HepG2 (cell line): ENCODE measurements around the gene PROC. TPM values are rescaled to one million over a fixed set of nuclear protein-coding genes. Genes with fewer than 3 reads are reported as not detected.
A peak's percentile ranks its signal among the peaks of the same experiment; 100 is the strongest.

ENCODE experiments used
- ADNP ChIP-seq: sonication (generic); formaldehyde crosslinking; IDR thresholded peaks from 2 replicates; pipeline ENCODE4 v1.4.0; 2020; ENCODE audit warnings: missing genetic modification reagents
- DPF2 ChIP-seq: sonication (generic); formaldehyde crosslinking; IDR thresholded peaks from 2 replicates; pipeline ENCODE4 v1.4.0; 2020; ENCODE audit warnings: mild to moderate bottlenecking, low read depth, missing genetic modification reagents, borderline replicate concordance
- EHMT2 ChIP-seq: fragments of 200-600 bp; sonication (generic); IDR thresholded peaks from 2 replicates; pipeline ENCODE4 v1.7.0; 2017; ENCODE audit warnings: antibody characterized with exemption, low read depth, low read length, borderline replicate concordance
- KDM1A ChIP-seq: IDR thresholded peaks from 2 replicates; pipeline ENCODE4 v1.6.1; 2016; ENCODE audit warnings: missing compliant biosample characterization
- MBD4 ChIP-seq: IDR thresholded peaks from 2 replicates; pipeline ENCODE4 v1.6.1; 2012; ENCODE audit warnings: low read length, inconsistent platforms, borderline replicate concordance
- NR2F1 ChIP-seq, 2 experiments: fragments of 450-650 bp in 1 of 2; formaldehyde crosslinking in 1 of 2; IDR thresholded peaks; 2 replicates each; pipeline versions ENCODE4 v1.5.0 to v1.6.1; 2016 to 2020; ENCODE audit warnings: mild to moderate bottlenecking in 1 of 2, missing compliant biosample characterization in 1 of 2, missing genetic modification reagents in 1 of 2, moderate library complexity in 1 of 2
- RBM39 ChIP-seq: fragments of 200-400 bp; formaldehyde crosslinking; IDR thresholded peaks from one replicate; pipeline ENCODE4 v1.6.1; 2018; ENCODE audit warnings: antibody characterized with exemption, mild to moderate bottlenecking, low read depth, low read length; ENCODE audit not compliant: poor library complexity, severe bottlenecking
- RFX3 ChIP-seq: IDR thresholded peaks from 2 replicates; pipeline ENCODE4 v1.6.1; 2016; ENCODE audit warnings: missing biosample characterization, missing genetic modification reagents
- SOX13 ChIP-seq, 3 experiments: fragments of 450-650 bp in 1 of 3; sonication (generic) in 1 of 3; formaldehyde crosslinking in 1 of 3; IDR thresholded peaks in 2 of 3; conservative IDR thresholded peaks in 1 of 3; 2 replicates each; pipeline versions ENCODE4 v1.5.0 to v1.6.1; 2016 to 2020; ENCODE audit warnings: antibody characterized with exemption in 1 of 3, mild to moderate bottlenecking in 1 of 3, missing compliant biosample characterization in 1 of 3, missing genetic modification reagents in 1 of 3, moderate library complexity in 1 of 3
- XRCC5 ChIP-seq: fragments of 200-400 bp; formaldehyde crosslinking; optimal IDR thresholded peaks from 2 replicates; pipeline ENCODE3; 2017; ENCODE audit warnings: mild to moderate bottlenecking, low read length
- ZFP37 ChIP-seq: sonication (generic); formaldehyde crosslinking; IDR thresholded peaks from 2 replicates; pipeline ENCODE4 v1.4.0; 2020; ENCODE audit warnings: missing genetic modification reagents, borderline replicate concordance
- ZMYM2 ChIP-seq: sonication (generic); formaldehyde crosslinking; IDR thresholded peaks from 2 replicates; pipeline ENCODE4 v1.8.0; 2022; ENCODE audit warnings: mild to moderate bottlenecking, missing genetic modification reagents
- ZNF3 ChIP-seq: IDR thresholded peaks from 2 replicates; pipeline ENCODE4 v1.7.0; 2017; ENCODE audit warnings: inconsistent platforms
- ZNF629 ChIP-seq: sonication (generic); formaldehyde crosslinking; conservative IDR thresholded peaks from 2 replicates; pipeline ENCODE4 v1.5.0; 2020; ENCODE audit warnings: missing genetic modification reagents
- ZNF724P ChIP-seq: sonication (generic); formaldehyde crosslinking; IDR thresholded peaks from 2 replicates; pipeline ENCODE4 v1.8.0; 2022; ENCODE audit warnings: missing genetic modification reagents, borderline replicate concordance
- ZNF777 ChIP-seq: sonication (generic); formaldehyde crosslinking; IDR thresholded peaks from 2 replicates; pipeline ENCODE4 v1.4.0; 2020; ENCODE audit warnings: missing genetic modification reagents
- polyA plus RNA-seq, 8 experiments: library from polyadenylated mRNA; depleted of rRNA in 3 of 8; stranded (reverse) in 7 of 8; unstranded in 1 of 8; fragments of >200 nt; fragmentation: Illumina TruSeq in 4 of 8; extraction: Trizol in 4 of 8; gene quantifications; 2 replicates each; pipeline versions ENCODE4 v1.2.1 to v1.2.3, GENCODE V29; 2011 to 2016; ENCODE audit warnings: low read depth in 4 of 8, missing spikeins in 1 of 8, mixed read lengths in 1 of 8; ENCODE audit not compliant: insufficient read depth in 1 of 8
- total RNA-seq, 5 experiments: library from RNA; depleted of rRNA; stranded (reverse); fragments of >200 nt; fragmentation: Illumina TruSeq; extraction: Trizol; gene quantifications; 2 replicates each; pipeline ENCODE4 v1.2.3, GENCODE V29; 2016; ENCODE audit warnings: low read depth in 1 of 5
- TF ChIP-seq, protein P1 (sequence below): sonication (generic); formaldehyde crosslinking; IDR thresholded peaks from one replicate; pipeline ENCODE4 v1.5.1; 2020; ENCODE audit warnings: mild to moderate bottlenecking, missing genetic modification reagents; ENCODE audit errors: not compliant biosample characterization
- TF ChIP-seq, protein P2 (sequence below), 2 experiments: IDR thresholded peaks; 2 replicates each; pipeline ENCODE4 v1.6.1; 2011 to 2012; ENCODE audit warnings: low read length in 2 of 2, borderline replicate concordance in 1 of 2, low read depth in 1 of 2, mild to moderate bottlenecking in 1 of 2, moderate library complexity in 1 of 2

The PROC gene
- total and polyA plus RNA-seq, 2 of the 13 experiments (the other 11 are each of a cell fraction or from before 2014, with no cell fraction given) = 134 to 185 TPM

DNA sequence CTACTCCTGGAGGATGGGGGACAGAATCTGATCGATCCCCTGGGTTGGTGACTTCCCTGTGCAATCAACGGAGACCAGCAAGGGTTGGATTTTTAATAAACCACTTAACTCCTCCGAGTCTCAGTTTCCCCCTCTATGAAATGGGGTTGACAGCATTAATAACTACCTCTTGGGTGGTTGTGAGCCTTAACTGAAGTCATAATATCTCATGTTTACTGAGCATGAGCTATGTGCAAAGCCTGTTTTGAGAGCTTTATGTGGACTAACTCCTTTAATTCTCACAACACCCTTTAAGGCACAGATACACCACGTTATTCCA lies 844 bp downstream of the PROC start (continued):
- TF ChIP-seq, protein P1, sequence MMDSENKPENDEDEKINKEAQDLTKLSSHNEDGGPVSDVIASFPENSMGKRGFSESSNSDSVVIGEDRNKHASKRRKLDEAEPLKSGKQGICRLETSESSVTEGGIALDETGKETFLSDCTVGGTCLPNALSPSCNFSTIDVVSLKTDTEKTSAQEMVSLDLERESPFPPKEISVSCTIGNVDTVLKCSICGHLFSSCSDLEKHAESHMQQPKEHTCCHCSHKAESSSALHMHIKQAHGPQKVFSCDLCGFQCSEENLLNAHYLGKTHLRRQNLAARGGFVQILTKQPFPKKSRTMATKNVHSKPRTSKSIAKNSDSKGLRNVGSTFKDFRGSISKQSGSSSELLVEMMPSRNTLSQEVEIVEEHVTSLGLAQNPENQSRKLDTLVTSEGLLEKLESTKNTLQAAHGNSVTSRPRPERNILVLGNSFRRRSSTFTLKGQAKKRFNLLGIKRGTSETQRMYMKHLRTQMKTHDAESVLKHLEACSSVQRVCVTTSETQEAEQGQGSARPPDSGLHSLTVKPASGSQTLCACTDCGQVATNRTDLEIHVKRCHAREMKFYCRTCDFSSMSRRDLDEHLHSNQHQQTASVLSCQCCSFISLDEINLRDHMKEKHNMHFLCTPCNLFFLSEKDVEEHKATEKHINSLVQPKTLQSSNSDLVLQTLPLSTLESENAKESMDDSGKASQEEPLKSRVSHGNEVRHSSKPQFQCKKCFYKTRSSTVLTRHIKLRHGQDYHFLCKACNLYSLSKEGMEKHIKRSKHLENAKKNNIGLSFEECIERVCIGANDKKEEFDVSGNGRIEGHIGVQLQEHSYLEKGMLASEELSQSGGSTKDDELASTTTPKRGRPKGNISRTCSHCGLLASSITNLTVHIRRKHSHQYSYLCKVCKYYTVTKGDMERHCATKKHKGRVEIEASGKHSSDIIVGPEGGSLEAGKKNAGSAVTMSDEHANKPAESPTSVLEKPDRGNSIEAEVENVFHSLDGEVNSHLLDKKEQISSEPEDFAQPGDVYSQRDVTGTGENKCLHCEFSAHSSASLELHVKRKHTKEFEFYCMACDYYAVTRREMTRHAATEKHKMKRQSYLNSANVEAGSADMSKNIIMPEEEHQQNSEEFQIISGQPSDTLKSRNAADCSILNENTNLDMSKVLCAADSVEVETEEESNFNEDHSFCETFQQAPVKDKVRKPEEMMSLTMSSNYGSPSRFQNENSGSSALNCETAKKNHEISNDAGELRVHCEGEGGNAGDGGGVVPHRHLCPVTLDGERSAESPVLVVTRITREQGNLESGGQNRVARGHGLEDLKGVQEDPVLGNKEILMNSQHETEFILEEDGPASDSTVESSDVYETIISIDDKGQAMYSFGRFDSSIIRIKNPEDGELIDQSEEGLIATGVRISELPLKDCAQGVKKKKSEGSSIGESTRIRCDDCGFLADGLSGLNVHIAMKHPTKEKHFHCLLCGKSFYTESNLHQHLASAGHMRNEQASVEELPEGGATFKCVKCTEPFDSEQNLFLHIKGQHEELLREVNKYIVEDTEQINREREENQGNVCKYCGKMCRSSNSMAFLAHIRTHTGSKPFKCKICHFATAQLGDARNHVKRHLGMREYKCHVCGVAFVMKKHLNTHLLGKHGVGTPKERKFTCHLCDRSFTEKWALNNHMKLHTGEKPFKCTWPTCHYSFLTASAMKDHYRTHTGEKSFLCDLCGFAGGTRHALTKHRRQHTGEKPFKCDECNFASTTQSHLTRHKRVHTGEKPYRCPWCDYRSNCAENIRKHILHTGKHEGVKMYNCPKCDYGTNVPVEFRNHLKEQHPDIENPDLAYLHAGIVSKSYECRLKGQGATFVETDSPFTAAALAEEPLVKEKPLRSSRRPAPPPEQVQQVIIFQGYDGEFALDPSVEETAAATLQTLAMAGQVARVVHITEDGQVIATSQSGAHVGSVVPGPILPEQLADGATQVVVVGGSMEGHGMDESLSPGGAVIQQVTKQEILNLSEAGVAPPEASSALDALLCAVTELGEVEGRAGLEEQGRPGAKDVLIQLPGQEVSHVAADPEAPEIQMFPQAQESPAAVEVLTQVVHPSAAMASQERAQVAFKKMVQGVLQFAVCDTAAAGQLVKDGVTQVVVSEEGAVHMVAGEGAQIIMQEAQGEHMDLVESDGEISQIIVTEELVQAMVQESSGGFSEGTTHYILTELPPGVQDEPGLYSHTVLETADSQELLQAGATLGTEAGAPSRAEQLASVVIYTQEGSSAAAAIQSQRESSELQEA = peak; percentile 5
- TF ChIP-seq, protein P2, sequence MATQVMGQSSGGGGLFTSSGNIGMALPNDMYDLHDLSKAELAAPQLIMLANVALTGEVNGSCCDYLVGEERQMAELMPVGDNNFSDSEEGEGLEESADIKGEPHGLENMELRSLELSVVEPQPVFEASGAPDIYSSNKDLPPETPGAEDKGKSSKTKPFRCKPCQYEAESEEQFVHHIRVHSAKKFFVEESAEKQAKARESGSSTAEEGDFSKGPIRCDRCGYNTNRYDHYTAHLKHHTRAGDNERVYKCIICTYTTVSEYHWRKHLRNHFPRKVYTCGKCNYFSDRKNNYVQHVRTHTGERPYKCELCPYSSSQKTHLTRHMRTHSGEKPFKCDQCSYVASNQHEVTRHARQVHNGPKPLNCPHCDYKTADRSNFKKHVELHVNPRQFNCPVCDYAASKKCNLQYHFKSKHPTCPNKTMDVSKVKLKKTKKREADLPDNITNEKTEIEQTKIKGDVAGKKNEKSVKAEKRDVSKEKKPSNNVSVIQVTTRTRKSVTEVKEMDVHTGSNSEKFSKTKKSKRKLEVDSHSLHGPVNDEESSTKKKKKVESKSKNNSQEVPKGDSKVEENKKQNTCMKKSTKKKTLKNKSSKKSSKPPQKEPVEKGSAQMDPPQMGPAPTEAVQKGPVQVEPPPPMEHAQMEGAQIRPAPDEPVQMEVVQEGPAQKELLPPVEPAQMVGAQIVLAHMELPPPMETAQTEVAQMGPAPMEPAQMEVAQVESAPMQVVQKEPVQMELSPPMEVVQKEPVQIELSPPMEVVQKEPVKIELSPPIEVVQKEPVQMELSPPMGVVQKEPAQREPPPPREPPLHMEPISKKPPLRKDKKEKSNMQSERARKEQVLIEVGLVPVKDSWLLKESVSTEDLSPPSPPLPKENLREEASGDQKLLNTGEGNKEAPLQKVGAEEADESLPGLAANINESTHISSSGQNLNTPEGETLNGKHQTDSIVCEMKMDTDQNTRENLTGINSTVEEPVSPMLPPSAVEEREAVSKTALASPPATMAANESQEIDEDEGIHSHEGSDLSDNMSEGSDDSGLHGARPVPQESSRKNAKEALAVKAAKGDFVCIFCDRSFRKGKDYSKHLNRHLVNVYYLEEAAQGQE (IDR thresholded peaks at IDR 0.05; ENCODE audit: borderline replicate concordance in 1 of 2, low read depth in 1 of 2, low read length in 2 of 2) = 0 out of 4 replicates have a peak, but pooled peaks of 1 of the 2 experiments have one; percentile 34
- TF ChIP-seq ZNF724P (CRISPR knock-in tag) (0 out of 2 replicates have a peak, but pooled peaks have one; percentile 9), ZNF3 (peak; percentile 48; the same call in 1 of the 2 replicates), SOX13 (IDR thresholded peaks at IDR 0.05) (no peak), SOX13 (CRISPR knock-in tag; conservative IDR thresholded peaks at IDR 0.05 in 1 of 2, IDR thresholded peaks at IDR 0.05 in 1 of 2) (no peak), ZNF629 (CRISPR knock-in tag) (peak; percentile 98), ADNP (CRISPR knock-in tag) (peak; percentile 74), XRCC5 (no peak), ZFP37 (CRISPR knock-in tag) (0 out of 2 replicates have a peak, but pooled peaks have one; percentile 10), RFX3 (0 out of 2 replicates have a peak, but pooled peaks have one; percentile 25), KDM1A (CRISPR knock-in tag) (peak; percentile 73; the same call in 1 of the 2 replicates), ZNF777 (CRISPR knock-in tag) (peak; percentile 5; the same call in 1 of the 2 replicates), ZMYM2 (CRISPR knock-in tag) (0 out of 2 replicates have a peak, but pooled peaks have one; percentile 16), RBM39 (no peak), MBD4 (0 out of 2 replicates have a peak, but pooled peaks have one; percentile 74), DPF2 (CRISPR knock-in tag) (peak; percentile 45; the same call in 1 of the 2 replicates), EHMT2 (peak; percentile 11; the same call in 1 of the 2 replicates), NR2F1 (CRISPR knock-in tag; IDR thresholded peaks at IDR 0.05) (peak in 1 of 2 experiments; percentile 35; a peak in 1 of 4 replicates)
